Measurements from ENCODE around the gene ANO10.

Gene ANO10

GRCh38 chr3:43343185-43343584 lies 278.6 kb downstream of the ANO10 start:
- H3K4me3 ChIP-seq (ENCODE audit: low read depth, low read length), result no peak overlapping the region
- TF ChIP-seq CTCF (IDR thresholded peaks at IDR 0.05; ENCODE audit: insufficient read depth, low read depth, low read length, missing control alignments), result no peak
- no peak for DNase-seq (ENCODE audit: low read depth)

- no peak overlapping the region for H3K4me3 ChIP-seq (ENCODE audit: low read depth, low read length)
- TF ChIP-seq CTCF (IDR thresholded peaks at IDR 0.05; ENCODE audit: insufficient read depth, low read depth, low read length, missing control alignments), result no peak
- no peak for DNase-seq (ENCODE audit: low read depth)
These were observed 280.0 kb downstream of the ANO10 start for GRCh38 chr3:43341788-43342187.

- no peak for DNase-seq (ENCODE audit: low read depth)
- no peak overlapping the region for H3K4me3 ChIP-seq (ENCODE audit: low read depth, low read length)
- no peak for TF ChIP-seq CTCF (IDR thresholded peaks at IDR 0.05; ENCODE audit: insufficient read depth, low read depth, low read length, missing control alignments)
These were observed 281.4 kb downstream of the ANO10 start for GRCh38 chr3:43340403-43340802.

- DNase-seq (ENCODE audit: low read depth), result no peak
- no peak for TF ChIP-seq CTCF (IDR thresholded peaks at IDR 0.05; ENCODE audit: insufficient read depth, low read depth, low read length, missing control alignments)
- no peak overlapping the region for H3K4me3 ChIP-seq (ENCODE audit: low read depth, low read length)
These were observed 283.5 kb downstream of the ANO10 start for GRCh38 chr3:43338295-43338694.

GRCh38 chr3:43335799-43336198 lies 286.0 kb downstream of the ANO10 start:
- TF ChIP-seq CTCF (IDR thresholded peaks at IDR 0.05; ENCODE audit: insufficient read depth, low read depth, low read length, missing control alignments), result no peak
- no peak for DNase-seq (ENCODE audit: low read depth)
- H3K4me3 ChIP-seq (ENCODE audit: low read depth, low read length), result no peak overlapping the region

- DNase-seq (ENCODE audit: low read depth), result no peak
- TF ChIP-seq CTCF (IDR thresholded peaks at IDR 0.05; ENCODE audit: insufficient read depth, low read depth, low read length, missing control alignments), result no peak
- H3K4me3 ChIP-seq (ENCODE audit: low read depth, low read length), result no peak overlapping the region
These were observed 286.8 kb downstream of the ANO10 start for GRCh38 chr3:43334976-43335375.

GRCh38 chr3:43331381-43331780 lies 290.4 kb downstream of the ANO10 start:
- no peak overlapping the region for H3K4me3 ChIP-seq (ENCODE audit: low read depth, low read length)
- TF ChIP-seq CTCF (IDR thresholded peaks at IDR 0.05; ENCODE audit: insufficient read depth, low read depth, low read length, missing control alignments), result no peak
- DNase-seq (ENCODE audit: low read depth), result no peak
